ENCODE measurements around the gene CDC42EP4.
"Not testable (repeated sequence)": the region's sequence is repeated elsewhere in the genome, so short reads cannot be mapped to it uniquely, and the experiment has no call there.

CDC42EP4 gene

DNA sequence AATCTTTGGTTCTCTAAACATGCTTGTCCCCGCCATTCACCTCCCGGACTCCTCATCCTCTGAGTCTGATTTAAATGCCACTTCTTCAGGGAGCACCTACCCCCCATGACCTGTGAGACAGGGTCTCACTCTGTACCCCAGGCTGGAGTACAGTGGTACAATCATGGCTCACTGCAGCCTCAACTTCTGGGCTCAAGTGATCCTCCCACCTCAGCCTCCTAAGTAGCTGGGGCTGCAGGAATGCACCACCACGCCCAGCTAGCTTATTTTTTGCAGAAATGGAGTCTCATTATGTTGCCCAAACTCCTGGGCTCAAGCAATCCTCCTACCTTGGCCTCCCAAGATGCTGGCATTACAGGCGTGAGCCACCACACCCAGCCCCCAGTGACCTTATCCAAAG, 37.3 kb downstream of the CDC42EP4 start:
- no peak for DNase-seq

DNA sequence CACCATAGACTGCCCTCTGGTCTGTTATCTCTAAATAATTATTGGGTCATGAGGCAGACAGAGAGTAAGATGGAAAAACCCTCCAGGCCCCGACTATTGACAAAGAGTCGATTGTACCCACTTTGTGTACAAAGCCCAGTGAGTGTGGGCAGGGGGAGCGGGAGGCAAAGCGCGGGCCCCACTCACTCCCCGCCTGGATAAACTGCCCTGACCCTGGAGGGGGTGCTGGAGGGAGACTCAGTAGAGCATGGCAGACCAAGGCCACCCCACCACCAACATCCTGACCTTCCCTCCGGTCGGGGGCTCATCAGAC, 38.9 kb downstream of the CDC42EP4 start:
- DNase-seq: no peak

DNA sequence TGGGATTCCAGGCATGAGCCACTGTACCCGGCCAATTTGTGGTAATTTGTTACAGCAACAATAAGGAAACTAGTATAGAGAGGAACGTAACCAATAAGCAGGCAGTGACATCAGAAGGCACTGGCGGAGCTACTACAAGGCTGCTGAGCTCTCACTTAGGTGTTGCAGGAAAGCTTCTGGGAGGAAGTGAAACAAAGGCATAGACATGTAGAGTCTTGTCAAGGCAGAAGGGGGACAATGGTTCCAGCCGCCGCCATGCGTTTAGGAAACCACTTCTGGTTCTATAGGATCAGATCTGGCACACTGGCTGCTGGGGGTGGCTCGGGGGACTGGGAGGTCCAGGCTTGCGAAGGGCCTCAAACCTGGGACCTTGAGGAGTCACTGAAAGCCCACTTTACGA, 40.7 kb downstream of the CDC42EP4 start:
- no peak for DNase-seq

DNA sequence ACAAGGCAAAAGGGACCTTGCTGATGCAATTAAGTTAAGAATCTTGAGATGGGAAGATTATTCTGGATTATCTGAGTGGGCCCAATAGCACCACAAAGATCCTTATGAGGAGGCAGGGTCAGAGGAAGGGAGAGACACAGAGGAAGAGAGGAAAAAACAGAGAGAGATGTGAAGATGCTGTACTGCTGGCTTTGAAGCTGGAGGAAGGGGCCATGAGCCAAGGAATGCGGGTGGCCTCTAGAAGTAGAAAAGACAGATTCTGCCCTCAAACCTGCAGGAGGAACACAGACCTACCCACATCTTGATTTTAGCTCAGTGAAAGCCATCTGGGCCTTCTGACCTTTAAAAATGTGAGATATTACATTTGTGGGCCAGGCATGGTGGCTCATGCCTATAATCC, 42.0 kb downstream of the CDC42EP4 start:
- no peak for DNase-seq

DNA sequence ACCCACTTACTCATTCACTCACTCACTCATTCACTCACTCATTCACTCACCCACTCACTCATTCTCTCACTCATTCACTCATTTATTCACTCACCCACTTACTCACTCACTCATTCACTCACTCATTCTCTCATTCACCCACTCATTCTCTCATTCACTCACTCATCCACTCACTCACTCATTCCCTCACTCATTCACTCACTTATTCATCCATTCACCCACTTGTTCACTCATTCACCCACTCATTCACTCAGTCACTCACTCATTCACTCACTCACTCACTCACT, 42.5 kb downstream of the CDC42EP4 start:
- no peak for DNase-seq

DNA sequence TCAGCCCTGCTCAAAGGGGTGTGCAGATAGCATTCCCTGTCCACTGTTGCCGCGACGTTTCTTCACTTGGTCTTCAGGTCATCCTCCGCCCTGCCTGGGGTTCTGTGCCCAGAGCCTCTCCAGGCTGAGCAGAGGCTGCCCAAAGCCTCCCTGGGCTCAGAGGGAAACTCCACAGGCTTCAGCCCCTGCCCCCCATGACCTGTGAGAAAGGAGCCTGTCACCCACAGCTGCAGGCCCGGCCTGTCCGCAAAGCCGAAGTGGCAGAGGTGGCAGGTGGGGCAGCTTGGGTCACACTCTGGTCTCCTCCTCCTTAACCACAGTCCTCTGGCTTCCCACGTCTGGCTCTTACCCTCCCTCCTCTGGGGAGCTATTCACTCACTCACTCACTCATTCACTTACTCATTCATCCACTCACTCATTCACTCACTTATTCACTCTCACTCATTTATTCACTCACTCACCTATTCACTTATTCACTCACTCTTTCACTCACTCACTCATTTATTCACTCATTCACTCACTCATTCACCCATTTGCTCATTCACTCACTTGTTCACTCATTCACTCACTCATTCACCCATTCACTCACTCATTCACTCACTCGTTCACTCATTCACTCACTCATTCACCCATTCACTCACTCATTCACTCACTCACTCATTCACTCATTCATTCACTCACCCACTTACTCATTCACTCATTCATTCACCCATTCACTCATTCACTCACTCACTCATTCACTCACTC, 43.0 kb downstream of the CDC42EP4 start:
- no peak for DNase-seq

DNA sequence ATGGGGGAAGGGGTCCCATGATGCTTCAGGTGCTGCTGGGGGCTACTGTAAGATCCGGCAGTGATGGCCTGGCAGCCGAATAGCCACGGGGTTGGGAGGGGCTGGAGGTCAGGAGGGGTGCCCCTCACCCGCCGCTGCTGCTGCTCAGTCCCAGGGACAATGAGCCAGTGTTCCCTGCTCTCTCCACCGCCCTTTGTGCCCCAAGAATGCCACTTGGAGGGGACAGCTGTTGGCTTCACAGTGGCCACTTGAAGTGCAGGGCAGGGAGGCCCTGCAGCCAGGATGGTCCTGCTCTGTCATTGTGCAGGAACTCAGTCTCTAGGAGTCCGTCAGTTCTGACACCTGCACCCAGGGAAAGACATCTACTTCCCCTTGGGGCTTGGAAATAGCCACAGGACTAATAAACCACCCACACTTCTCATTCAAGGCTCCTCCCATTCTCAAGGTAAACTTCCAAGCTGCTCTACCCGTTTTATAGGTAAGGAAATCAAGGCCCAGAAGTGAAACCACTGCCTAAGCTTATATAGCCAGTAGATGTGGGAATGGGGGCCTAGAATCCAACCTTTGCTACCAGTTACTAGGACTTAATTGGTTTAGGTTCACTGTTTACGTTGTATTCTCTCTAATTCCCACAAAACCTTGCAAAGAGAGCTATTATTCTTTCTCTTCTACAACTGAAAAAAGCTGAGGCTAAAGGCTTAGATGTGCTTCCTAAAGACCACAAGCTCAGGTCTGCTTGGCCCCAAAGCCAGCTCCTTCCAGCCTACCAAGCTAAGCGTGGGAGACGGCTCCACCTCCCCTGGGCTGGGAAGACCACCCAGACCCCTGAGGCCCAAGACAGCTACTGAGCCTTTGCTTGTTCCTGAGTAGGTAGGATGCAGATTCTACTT, 43.9 kb downstream of the CDC42EP4 start:
- DNase-seq: no peak

DNA sequence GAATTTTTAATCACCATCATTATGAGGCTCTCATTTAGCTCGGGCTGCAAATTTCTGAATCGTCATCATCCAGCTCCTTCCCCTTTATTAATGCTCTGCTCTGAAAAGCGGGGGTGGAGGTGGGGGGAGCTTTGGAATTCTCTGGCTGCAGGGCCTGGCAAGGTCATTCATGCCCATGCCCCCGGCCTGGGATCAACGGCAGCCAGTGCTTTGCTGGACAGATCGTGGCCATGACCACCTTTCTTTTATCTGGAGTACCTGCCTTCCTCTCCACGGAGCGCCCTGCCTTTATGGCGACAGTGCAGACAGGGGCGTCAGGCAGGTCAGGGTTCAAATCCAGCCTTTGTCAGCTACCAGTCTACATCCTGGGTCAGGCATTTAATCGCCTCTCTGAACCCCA, 45.0 kb downstream of the CDC42EP4 start:
- no peak for DNase-seq

DNA sequence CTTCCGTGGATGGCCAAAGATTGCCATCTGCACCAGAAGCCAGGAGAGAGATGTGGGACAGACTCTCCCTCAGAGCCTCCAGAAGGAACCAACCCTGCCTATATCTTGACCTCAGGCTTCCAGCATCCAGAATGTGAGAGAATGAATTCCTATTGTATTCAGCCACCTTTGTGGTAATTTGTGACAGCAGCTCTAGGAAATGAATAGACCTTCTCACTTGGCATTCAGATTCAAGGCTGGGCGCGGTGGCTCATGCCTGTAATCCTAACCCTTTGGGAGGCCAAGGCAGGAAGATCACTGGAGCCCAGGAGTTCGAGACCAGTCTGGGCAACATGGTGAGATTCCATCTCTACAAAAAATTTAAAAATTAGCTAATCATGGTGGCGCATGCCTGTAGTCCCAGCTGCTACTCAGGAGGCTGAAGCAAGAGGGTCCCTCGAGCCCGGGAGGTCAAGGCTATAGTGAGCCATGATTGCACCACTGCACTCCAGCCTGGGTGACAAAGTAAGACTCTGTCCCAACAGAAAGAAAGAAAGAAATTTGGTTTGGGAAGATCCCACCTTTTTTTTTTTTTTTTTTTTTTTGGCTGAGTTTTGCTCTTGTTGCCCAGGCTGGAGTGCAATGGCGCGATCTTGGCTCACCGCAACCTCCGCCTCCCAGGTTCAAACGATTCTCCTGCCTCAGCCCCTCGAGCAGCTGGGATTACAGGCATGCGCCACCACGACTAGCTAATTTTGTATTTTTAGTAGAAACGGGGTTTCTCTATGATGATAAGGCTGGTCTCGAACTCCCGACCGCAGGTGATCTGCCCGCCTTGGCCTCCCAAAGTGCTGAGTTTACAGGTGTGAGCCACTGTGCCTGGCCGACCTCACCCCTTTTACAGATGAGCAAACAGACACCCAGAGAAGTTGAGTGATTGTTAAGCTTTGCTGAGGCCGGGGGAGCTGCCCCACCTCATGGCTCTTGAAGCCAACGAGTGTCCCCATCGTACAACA, 45.9 kb downstream of the CDC42EP4 start:
- DNase-seq: no peak

DNA sequence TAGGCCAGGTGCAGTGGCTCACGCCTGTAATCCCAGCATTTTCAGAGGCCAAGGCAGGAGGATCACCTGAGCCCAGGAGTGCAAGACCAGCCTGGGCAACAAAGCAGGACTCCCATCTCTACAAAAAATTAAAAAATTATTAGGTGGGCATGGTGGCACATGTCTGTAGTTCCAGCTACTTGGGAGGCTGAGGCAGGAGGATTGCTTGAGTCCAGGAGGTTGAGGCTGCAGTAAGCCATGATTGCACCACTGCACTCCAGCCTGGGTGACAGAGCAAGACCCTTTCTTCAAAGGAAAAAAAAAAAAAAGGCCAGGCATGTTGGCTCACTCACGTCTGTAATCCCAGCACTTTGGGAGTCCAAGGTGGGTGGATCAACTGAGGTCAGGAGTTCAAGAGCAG, 47.4 kb downstream of the CDC42EP4 start:
- not testable (repeated sequence) for DNase-seq

DNA sequence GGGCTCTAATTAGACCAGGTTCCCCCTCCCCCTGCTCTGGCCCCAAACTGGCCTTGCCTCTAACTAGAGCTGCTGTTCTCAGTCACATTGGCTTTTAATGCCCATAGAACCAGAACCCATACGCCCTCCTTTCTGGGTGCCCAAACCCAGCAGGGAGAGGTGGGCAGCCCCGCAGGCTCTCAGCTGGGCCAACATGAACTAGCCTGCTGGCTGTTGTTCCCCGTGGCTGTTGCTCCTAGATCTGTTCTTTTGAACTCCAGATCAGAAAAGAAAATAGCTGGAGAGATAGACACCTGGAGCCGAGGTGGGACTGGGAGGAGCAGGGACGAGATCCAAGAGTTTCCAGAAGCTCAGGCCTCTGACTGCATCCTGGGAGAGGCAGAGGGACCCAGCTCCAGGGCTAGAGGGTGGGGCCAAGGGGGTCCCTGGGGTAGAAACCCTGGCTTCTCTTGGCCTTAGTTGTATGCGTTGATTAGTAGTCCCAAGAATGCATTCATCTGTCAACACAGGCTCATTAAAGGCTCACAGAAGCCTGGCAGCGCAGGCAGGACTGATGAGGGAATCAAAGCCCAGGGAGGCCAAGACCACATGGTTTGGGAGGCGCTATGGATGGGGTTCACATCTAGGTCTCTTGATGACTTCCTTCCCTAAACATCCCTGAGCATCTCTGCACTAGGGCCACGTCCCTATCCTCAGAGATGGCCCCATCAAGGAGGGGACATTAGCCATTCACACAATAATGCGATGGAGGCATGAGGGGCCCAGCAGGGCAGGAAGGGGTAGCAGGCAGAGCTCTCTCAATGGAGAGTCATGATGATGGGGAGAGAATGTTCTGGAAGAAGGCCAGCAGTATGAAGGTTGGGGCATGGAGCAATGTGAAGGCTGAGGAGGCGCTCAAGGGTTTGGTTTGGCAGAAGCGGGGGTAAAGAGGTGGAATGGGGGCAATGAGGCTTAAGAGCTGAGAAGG, 48.8 kb downstream of the CDC42EP4 start:
- DNase-seq: no peak

DNA sequence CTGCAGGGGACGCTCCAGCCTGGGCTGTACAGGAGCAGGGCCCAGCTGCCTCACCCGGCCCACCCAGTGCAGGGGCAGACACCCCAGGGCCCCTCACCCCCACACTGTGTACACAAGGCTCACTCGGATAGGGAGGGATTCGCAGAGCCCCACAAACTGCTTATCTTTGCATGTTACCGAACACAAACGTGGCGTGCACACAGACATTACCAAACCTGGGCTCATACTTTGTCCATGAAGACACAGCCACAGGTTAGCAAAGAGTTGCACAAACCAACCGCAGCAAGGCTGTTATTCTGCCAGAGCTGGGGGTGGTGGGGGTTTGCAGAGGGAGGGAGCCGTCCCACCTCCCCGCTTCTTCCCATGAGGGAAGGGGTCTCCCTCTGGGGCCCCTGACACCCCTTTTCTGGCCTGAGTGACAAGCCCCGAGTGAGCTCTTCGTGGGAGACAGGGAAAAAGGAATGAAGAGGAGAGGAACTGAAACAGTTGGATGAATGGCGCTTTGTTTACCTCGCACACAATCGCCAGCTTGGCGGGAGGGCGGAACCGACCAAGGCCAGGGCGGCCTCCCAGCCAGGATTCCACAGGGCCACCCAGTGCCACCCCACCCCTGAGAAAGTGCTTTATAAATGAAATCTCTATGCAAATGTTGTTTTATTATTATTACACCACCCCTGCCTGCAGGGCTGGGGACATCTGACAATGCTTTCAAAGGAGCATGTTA, 49.7 kb downstream of the CDC42EP4 start:
- DNase-seq: no peak

DNA sequence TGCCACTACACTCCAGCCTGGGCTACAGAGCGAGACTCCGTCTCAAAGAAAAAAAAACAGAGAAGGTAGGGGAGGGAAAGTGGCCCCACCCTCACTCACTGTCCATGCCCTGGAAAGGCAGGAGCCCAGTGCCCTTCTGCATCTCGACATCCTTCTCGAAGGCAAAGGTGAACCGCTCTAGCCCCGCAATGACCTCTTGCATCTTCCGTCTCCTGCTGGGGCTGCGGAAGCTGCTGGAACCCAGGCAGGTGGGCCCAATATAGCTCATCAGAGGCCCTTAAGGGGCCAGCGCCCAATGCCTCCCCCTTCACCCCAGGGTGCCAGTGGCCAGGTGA, 50.2 kb downstream of the CDC42EP4 start, which contains the start of gene CPSF4L:
CPSF4L (minus strand) TSS at position 264 of the 335 bp plus-strand sequence; CDS start at position 202, 62 bp downstream.
- no peak for DNase-seq

DNA sequence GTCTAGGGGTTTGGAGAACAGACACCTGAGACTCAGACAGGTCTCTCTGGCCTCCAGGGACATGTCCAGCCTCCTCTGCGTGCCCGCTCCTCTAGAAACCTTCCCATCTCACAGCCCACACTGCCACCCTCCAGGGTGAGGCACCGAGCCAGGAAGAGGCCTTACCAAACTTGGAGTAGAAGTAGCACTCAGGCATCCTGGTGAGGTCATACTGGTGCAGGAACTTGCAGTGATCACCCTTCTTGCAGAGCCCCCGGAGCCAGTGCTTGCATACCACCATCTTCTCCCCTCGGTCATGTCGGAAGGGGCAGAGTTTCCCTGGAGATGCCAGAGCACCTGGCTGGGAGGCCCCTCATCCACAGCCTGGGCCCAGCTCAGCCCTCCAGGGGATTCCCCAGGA, 54.3 kb downstream of the CDC42EP4 start:
- no peak for DNase-seq

DNA sequence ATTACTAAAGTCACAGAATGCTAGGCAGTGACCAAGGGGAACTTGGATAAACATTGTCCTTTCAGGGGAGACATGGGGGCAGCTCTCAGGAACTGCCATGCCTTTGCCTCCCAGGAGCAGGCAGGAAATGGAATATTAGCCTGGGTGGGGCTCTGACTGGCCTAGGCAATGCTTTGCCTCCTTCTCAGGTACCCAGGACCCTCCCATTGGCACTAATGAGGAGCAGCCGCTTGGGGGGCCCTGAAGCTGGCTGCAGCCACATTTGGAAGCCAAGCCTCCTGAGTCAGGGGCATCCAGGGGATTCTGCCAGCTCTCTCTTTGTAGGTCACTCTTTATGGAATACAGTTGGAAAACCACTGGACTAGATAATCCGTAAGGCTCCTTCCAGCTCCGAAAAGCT, 55.6 kb downstream of the CDC42EP4 start:
- DNase-seq: no peak

DNA sequence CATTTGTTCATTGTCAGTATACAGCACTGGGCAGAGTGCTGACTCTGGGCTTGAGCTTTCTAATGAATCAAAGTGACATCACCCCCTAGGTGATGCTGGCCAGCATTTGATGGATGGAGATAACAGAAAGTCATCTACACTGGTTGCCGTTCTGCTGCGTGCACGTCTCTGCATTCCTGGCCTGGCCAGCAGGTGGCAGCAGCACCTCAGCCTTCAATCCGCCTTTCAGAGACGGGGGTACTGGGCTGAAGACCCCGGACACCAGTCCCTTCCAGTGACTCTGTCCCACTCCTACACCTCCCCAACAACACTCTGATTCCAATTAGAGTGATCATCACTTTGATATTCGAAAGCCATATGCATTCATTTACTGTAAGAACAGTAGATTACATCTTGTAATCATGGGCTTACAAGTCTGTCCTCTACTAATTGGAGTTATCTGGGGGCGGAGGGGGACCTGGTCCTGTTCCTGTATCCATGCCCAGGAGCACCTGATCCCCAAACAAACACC, 56.1 kb downstream of the CDC42EP4 start:
- DNase-seq: no peak

DNA sequence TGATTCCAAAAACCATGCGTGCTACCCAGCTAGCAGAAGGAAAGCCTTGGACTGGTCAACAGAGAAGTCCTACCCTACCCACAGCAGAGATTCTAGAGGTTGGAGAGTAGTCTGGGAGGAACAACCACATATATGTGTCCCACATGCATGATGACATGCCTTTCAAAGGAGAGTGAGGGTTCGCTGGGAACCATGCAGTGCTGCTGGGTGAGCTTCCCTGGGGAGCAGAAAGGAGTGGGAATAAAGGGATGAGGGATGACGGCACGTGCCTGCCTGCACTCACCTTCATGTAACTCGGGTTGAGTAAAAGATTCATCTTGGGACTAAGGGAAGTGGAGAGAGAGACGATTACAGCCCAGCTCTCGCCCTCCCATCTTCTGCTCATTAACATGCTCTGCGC, 59.9 kb downstream of the CDC42EP4 start:
- no peak for DNase-seq

DNA sequence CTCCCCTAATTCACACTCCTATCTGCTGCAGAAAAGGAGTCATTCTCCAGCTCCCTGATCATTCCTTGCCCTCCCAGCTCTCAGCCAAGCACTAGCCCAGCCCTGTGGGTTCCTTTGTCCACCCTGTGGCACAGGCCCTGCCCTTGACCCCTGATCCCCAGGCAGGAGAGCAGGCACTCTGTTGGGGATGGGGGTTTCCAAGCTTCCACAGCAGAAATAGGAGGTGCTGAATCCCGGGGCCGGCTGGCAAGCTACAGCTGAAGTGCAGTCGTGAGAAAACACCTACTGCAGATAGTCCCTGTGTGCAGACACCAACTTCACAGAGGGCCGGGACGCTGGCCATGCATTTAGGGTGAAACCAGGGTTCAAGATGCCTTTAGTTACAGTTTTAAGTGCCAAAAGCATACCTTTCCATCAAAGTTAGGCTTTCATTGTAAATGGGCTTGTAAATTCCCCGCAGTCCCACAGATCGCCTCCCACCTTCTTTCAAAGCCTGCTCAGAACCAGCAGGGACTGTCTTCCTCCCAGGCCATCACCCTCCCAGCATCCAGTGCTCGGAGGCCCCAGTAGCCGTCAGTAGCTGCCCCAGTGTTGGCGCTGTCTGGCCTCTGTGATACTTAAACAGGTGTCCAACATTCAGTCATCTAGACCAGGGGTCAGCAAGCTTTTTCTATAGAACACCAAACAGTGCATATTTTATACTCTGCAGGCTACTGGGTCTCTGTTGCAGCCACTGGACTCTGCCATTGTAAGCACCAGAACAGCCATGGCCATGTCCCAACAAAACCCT, 60.8 kb downstream of the CDC42EP4 start:
- no peak for DNase-seq

DNA sequence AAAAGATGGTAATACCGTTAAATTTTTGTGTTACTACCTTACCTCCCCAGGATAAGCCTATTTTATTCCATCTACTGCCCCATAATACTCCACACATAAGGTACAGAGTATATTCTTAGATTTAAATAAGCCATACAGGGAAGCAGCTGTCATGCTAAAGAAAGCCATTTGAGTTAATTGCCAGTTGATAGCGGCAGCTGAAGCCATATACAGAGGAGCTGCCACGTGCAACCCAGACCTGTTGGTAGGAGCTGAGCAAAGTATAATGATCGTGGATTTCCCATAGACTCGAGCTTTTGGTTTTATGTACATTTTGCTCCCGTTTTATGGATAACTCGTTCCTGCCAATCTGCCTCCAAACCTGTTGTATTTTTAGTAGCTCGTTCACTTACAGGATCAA, 62.1 kb downstream of the CDC42EP4 start:
- DNase-seq: no peak

DNA sequence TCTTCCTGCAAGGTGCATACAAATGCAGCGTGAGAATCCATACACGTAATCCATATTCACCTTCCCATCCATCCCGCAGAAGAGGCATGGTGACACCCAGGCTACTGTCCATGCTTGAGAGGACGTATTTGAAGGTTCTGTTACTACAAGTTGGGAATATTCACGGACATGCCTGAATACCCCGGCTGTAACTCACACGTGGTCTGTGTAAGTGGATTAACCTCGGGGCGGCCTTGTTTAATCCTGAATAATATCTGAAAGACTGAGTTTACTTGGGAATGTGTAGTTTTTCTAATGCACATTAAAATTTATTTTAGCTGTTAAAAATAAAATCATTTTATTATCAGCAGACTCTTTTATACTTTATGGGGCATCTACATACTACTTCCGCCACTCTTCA, 63.3 kb downstream of the CDC42EP4 start:
- no peak for DNase-seq

Measured in central memory CD4-positive, alpha-beta T cell (primary cell).